NCI-H187 treated with DMSO at 0.1 percent for 48 hours (cell line): ENCODE measurements around the gene PBX1.

ENCODE experiments used
- DNase-seq: peaks from one replicate; lab custom pipeline; 2025; lab: John Stamatoyannopoulos, UW

Gene PBX1

DNA sequence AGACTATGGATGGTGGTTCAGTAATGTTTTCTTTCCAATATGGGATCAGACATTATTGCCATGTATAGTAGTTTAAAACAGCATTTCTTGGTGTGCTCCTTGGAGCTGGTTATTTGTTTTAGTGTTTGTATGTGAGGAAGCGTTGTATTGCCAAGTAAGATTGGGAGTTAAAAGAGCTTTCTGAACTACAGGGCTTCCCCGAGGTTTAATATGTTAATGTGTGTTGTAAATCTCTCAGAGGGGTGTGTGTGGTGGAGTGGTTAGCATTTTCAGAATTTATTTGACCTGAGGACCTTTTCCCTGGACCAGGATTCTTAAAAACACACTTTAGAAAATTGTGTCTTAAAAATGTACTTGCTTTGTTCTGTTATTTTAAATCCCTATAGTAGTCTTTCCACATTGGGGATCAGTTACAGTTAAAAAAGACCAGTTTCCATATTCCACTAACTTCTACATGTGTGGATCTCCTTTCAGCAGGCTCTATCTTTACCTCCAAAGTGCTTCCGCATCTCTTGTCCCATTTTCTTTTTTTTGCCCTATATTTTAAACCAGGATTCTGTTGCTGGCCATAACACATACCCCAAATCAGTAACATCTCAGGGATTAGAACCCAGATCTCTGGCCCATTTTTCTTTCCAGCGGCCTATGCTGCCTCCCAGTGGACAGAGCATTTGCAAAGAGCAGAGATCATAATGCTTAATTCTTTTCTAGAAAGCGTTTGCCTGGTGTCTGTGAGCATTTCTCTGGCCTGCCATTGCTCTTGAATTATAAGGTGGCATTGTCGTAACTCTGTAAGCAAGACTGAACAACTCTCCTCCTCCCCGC lies 58.6 kb downstream of the PBX1 start:
- DNase-seq, result peak; percentile 87

DNA sequence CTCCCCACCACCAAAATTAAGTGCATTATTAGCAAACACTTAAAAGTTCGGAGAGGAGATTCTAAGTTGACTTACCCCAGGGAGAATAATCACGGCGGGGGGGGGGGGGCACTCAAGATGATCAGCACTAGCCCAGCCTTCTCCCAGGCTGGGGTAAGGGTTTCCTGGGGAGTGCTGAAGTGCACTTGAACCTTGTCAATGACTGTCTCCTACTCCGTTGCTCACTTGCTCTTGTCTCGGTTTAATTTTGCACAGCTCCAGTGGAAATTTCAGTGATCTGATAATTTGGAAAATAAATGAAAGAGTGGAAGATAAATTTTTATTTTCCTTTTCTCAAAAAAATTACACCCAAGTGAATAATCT lies 59.2 kb downstream of the PBX1 start:
- DNase-seq, result peak; percentile 88

DNA sequence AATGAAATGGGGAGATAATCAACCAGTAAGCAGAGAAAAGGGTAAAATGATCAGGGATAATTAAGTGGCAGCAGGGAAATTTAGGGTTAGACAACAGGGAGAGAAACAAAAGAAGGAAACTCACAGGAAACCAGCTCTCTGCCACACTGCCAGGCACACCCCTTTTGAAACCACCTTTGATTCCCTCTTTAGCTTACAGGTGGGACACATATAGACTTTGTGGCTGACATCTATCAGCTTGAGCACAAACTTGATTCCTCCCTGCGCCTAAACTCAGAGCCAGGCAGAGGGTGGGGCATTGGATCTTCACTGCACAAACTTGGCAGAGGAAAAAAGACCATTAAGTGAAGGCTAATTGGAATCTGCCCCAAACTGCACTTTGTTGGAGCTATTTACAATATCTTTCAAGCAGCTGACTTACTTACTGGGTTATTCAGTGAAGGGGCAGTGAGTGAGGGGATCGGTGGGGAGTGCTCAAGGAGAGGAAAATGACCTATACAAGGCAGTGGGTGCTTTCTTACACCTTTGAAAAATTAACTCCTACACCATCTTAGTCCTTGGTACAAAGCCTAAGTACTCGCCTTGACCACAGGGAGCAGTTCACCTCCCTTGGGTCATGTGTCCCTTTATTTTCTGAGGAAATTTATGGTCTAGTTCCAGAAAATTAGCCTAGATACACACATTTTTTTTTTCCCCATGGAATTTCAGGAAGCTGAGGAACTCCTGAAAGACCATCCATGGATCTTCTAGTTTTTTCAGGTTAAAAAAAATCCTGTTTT lies 60.2 kb downstream of the PBX1 start:
- no peak for DNase-seq

DNA sequence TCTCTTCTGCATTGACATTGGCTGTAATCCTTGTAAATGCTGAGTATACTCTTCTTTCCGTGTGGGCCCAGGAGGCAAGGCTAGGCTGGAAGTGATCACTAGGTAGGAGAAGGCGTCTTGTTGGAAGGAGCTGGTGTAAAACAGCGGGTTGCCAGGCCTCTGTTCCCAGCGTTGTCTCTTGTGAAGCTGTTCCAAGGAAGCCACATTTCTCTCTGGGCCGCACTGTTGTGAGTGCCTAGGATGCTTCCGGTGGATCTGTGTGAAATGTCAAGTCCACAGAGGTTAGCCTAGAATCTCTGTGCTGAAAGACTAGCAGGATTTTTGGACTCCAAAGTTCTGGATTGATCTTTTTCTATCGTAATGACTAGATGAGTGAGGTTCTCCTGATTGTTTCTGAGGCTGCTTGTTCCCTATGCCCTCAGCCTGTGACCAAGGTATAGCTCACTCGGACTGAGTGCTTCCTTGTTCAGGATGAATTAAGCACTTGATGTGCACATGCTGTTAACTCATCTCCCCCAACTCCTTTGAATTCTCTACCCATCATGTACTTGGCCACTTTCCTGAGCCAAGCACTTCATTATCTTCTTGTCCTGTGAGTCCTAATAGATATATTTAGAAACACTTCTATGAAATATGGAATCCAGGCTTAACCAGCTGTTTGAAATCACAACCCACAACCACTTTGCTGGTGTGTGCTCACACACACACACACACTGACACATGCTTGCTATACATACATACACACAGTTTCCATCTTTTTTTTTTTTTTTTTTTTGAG lies 63.3 kb downstream of the PBX1 start:
- DNase-seq, result peak; percentile 93

DNA sequence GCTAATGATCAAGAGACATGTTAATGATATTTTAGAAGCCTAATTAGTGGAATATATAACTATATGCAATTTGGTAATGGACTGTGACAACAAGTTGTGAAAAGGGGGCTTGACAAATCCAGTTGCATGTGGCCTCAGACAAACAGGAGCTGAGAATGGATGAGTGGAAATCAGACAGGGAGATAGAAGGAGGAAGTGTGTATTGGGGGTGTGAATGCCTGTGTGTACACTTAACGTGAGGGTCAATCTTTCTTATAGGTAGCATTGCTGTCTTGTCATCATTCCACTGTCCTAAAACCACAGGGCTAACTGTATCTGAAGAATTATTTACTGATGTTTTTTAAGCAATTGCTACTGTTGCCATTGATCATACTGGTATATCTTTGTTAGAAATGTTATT lies 64.8 kb downstream of the PBX1 start:
- DNase-seq, result no peak

DNA sequence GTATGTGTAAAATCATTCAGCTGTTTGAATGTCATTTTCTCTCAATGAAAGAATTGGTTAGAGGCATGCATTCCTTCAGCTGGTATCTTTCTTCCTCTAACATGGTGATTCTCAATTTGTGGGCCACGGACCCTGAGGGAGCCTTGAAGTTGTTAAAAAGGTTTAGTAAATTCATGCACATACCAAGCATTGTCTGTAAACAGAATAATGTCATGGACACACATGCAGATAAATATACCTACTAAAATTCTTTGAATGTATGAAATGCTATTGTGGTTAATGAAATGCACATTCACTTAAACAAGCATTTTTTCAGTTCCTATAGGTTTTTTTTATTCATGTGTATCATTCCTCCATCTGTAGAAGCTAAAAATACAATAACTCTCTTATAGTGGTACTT lies 65.4 kb downstream of the PBX1 start:
- DNase-seq, result no peak

DNA sequence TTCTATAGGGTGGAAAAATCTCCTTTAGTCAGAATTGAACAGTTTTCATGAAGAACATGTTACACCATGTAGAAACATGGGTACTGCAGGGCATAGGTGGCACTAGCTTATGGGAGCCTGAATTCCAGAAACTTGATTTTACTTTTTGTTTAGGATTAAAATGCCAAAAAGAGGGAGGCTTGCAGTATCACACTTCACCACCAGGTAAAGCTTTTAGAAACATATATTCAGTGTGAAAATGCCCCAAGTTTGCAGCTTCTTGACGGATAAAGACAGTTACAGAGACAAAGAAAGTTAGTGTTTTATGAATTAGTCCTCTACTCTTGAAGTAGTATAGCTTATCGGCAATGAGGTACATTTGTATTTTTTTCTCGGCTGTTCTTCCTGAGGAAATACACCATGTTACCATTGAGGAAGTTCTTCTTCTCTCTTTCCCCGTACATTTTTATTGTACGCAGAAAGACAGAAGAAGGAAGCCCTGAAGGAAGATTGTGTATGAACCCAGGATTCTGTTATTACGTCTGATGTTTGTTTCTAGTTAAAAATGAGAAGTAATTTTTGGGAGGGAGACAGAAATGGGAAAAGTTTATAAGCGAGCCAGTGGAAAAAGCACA lies 66.1 kb downstream of the PBX1 start:
- DNase-seq, result no peak

DNA sequence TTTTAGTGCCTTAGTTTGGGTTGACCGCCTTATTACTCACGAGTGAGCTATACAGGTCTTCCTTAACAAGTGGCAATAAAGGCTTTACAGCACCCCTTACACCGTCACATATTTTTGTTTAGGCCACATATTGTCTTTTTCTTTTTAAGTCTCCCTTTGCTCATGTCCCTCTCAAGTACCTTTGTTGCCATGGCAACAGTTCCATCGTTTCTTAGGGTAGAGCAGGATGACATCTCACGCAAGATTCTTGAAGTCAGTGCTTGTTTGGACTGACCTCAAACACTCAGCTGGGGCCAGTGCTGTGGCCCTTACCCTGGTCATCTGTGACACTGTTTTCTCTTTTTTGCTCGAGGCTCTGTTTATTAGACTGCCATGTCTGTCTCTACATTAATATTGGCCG lies 69.8 kb downstream of the PBX1 start:
- no peak for DNase-seq

DNA sequence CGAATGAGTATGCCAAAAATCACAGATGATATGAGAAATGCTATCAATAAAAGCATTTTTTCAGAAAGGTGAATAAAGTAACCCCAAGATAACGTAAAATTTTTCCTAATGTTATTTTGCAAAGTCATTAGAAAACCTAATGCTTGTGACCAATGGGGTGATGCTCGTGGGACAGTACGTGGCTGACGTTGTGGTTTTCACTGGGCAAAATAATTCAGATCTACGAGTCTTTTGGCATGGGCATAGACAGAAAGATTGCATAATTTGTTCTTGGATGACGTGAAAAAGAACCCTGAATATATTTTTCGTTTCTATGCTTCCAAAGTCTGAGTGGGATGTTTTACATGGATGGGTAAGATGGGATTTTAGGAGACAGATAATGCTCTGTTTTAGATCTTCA lies 71.0 kb downstream of the PBX1 start:
- no peak for DNase-seq

DNA sequence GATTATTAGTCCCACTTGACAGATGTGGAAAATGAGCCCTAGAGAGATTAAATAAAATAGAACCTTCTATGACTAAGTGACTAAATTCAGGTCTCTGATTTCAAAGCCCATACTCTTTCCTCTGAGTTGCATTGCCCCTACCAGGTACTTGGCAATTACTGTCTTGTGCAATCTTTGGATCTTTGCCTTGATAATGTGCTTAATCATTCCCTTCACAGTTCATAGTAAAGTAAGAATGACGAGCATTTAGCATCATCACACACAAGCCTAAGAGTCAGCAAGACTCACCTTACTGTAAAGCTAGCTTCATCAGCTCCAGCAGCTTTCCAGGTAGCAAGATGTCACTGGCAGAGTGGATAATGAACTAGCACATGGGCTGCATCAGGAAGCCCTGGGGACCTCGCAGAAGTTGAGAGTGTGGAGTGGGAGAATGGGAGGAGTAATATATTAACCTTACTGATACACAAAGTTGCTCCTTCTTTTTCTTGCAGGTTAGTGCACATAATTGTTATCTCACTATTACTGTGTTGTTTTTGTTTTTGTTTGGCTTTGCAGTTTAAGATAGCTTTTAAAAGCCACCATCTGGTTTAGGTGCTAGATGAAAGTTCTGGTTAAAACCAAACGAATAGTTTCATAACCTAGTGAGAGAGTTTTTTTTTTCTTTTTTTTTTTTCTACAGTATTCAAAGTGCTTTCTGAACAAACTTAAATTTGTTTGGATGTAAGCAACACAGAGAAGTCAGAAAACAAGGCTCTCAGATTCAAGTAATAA lies 71.8 kb downstream of the PBX1 start:
- DNase-seq, result no peak

DNA sequence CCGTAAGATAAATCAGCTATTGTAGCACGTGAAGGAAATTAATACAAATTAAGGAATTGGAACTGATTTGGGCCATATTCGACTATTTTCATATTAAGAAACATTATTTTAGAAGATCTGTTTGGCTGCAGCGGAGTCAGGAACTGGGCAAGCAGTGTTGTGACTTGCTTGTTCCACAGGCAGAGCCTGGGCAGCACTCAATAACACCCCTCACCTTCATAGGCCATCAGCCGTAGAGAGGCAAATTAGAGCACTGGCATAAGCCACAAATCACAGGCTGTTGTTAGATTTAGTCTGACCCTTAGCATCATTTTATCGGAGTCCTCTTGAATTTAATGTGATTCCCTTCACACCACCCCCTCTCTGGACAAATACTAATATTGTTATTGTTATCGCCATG lies 72.8 kb downstream of the PBX1 start:
- DNase-seq, result no peak

DNA sequence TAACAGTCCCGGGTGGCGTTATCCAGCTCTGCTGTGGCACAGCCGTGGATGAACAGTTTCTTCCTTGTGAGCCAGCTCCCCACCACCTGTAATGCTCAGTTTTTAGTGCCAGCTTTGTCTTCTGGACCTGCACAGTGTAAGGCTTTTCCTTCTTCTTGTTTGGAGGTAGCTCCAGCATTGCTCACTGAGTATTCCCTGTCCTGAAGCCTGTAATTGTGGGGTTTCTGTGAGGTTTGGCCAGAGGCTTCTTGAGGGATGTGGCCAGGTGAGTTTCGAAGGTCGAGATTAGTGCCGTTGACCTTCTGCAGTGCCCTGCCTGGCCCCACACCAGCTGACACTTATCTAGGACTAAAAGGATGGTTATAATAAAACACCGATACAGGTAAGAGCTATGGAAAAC lies 75.0 kb downstream of the PBX1 start:
- no peak for DNase-seq

DNA sequence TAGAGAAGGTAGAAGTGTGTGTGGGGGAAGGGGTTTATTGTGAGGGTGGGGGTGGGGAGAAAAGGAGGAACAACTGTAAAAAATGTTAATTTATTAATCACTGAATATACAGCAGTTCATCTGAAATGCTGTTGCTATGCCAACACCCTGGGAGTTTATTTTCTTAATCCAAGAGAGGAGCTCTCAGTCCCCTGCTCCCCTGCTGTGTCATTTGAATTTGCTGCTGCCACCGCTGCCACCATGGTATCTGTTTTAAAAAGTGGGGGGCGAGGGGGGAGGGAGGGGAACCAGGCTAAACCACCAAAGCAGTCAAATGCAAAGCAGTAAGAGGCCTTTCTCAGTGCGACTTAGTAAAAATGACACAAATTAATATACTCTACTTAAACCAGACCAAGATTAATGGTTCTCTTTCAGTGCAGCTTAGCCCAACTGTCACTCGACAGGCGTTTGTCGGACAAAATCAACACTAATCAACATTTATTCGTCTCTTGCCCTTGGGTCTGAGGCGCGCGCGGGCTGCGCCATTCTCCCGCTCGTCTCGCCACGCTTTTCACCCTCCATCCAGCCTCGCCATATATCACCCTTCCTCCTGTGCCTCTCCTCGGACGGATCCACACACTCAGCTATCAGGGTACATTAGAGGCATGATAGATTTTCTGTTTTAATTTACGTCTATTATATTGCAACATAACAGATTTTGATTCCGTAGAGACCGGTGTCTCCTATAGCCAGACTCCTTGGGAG lies 76.2 kb downstream of the PBX1 start:
- no peak for DNase-seq

DNA sequence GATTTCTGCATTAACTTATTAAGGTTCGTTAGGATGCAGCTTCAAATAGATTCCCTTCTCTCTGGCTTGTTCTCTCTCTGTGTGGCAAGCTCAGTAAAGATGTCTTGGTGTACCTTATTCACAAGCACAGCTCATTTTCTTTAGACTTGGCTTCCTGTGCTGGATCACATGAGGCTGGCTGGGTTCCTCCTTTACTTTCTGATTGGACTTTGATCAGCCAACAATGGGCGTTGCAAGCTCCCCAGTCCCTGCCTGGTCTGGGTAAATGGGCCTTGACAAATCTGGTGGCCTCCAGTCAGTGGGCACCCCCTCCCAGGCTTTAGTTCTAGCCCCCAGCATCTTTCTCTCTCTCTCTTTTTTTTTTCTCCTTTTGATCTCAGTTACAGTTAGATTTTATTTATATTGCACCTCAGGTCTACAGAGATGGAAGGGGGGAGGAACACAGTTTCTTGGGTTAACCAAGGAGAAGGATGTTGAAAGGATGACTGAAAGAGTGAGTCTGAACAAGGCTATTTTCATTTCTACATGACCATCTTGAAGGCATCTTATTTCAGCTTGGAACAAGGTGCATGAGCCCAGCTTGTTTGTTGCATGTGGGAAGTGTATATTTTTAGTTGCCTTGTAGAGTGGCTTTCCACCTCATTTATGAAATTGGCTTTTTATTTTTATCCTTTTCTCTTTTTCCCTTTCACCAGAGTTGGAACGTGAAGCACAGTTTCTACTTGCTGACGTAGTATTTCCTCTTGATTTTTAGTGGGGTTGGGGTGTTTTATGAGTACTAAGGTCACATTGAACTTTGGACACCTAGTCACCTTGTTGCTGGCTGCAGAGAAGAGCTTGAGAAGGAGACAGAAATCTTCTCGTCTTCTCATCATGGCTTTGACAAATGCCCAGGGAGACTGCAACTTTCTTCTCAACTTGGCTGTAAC lies 77.1 kb downstream of the PBX1 start:
- DNase-seq, result no peak

DNA sequence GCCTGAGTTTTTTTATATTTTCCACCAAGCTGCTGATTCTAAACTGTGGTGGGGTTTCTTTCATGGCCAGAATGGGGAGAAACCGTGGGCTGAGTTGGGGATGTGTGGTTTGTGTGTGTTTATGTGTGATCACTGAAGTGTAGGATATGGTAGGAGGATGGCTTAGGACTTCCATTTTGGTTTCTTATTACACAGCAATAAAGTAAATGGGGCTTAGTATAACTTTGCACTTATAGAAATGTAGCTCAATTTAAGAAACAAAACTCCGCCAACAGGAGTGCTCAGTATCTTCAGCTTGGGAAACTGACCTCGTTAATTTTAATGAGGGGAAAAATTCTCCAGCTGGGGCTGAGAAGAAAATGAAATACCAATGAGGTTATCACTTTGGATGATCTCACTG lies 77.8 kb downstream of the PBX1 start:
- DNase-seq, result no peak

DNA sequence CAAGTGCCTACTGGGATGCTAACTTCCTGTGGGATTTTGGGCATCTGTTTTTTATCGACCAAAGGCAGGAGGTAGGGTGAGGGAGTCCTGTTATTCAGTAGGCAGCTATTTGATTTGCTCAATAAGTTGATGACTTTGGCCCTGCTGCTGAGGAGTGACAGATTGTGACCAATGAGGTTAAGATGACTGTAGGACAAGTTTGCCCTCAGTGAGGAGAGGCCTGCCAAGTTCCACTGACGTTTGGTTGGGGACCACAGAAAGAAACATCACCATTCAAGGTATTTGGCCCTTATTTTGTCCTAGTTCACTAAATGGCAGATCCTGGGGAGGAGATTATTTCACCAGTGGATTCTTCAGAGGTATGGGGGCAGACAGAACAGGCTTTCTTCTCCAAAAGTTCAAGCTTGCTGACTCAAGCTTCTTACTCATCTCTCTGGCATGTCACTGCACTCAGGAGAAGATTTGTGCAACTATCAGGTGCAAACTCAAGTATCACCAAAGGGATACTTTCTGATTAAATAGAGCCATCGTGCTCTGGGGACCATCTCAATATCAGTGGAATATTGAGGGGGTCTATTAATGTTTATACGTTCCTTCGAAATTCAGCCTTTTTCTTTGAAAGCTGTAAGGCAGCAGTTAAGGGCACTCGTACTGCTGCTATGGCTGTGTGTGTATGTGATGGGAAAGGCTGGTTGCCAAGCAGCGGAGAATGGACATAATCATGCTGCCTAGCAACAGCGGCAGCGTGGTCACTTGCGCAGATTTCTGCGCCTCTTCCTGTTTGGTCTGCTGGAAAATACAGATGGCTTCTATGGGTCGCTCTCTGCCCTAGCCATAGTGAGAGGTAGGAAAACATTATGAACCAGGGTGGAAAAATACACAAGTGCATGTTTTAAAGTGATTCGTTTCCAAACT lies 78.7 kb downstream of the PBX1 start:
- DNase-seq, result no peak

DNA sequence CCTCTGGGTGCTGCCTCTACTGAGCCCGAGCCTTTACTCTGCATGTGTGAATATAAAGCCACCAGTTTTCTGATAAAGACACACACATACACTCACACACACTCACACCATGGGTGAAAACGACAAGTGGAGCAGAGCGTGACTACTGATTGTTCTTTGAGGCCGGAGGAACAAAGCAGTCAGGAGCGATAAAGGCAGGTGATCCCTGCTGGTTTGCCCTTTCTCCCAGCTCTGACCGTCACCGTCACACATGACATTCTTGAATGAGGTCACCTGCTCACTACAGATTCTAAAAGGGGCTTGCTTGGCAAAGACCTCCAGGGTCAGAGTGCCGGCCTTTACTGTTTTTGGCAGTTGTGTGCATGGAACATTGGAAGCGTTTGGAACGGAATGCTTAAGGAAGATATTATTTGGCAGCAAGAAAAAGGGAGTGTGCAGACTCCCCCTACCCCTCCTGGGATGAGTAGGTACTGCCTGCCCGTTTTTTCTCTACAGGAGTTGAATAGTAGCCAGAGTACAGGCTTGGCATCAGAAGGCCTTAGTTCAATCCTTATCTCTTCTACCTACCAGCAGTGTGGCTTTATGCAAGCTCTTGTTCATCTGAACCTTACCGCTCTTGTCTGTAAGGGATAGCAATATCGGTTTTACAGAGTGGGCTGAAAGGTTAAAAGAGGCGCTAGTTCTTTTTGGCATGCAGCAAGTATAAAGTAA lies 79.7 kb downstream of the PBX1 start:
- no peak for DNase-seq
